Eye (tissue), 1 donor: ENCODE results near the gene KLHL40.

Source experiments
- DNase-seq: peaks from one replicate; pipeline ENCODE4 v3.0.0-alpha.2; 2015

The KLHL40 gene, protein sequence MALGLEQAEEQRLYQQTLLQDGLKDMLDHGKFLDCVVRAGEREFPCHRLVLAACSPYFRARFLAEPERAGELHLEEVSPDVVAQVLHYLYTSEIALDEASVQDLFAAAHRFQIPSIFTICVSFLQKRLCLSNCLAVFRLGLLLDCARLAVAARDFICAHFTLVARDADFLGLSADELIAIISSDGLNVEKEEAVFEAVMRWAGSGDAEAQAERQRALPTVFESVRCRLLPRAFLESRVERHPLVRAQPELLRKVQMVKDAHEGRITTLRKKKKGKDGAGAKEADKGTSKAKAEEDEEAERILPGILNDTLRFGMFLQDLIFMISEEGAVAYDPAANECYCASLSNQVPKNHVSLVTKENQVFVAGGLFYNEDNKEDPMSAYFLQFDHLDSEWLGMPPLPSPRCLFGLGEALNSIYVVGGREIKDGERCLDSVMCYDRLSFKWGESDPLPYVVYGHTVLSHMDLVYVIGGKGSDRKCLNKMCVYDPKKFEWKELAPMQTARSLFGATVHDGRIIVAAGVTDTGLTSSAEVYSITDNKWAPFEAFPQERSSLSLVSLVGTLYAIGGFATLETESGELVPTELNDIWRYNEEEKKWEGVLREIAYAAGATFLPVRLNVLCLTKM

DNA sequence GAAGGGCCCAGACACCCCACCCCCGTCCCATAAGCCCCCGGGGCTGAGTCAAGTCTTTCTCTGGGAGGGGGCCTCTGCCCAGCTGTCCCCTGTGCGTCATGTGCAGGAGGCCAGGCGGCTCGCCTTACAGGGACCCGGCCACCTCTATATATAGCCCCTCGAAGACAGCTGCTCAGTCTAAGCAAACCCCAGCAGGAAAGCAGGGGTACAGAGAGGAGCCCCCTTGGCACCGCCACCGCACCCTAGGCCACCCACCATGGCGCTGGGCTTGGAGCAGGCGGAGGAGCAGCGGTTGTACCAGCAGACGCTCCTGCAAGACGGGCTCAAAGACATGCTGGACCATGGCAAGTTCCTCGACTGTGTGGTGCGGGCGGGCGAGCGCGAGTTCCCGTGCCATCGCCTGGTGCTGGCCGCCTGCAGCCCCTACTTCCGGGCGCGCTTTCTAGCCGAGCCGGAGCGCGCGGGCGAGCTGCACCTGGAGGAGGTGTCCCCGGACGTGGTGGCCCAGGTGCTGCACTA, at the start of gene KLHL40:
TSS of gene KLHL40 (plus strand) at position 175 of the 519 bp plus-strand sequence. CDS start at position 257, 82 bp downstream.
- no peak for DNase-seq

DNA sequence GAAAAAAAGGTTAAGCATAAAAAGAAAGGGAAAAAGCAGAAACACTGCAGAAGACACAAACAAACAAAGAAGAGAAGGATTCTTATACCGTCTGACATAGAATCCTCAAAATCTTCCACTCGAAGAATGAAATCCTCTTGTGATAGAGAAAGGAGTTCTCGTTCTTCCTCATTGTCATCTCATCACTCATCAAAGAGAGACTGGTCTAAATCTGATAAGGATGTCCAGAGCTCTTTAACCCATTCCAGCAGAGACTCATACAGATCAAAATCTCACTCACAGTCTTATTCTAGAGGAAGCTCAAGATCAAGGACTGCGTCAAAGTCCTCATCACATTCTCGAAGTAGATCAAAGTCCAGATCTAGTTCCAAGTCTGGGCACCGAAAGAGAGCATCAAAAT, 48.3 kb upstream of the KLHL40 start:
- DNase-seq: no peak

DNA sequence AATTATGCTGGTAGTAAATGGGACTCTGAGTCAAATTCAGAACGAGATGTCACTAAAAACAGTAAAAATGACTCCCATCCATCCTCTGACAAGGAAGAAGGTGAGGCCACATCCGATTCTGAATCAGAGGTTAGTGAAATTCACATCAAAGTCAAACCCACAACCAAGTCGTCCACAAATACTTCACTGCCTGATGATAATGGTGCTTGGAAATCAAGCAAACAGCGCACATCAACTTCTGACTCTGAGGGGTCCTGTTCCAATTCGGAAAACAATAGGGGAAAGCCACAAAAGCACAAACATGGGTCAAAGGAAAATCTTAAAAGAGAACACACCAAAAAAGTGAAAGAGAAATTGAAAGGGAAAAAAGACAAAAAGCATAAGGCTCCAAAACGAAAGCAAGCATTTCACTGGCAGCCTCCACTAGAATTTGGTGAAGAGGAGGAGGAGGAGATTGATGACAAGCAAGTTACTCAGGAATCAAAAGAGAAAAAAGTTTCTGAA, 46.9 kb upstream of the KLHL40 start:
- DNase-seq: no peak

DNA sequence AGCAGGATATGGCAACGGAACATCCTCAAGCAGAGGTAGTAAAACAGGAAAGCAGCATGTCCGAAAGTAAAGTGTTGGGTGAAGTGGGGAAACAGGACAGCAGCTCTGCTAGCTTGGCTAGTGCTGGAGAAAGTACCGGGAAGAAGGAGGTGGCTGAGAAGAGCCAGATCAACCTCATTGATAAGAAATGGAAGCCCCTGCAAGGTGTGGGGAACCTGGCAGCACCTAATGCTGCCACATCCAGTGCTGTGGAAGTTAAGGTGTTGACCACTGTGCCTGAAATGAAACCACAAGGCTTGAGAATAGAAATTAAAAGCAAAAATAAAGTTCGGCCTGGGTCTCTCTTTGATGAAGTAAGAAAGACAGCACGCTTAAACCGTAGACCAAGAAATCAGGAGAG, 46.1 kb upstream of the KLHL40 start:
- DNase-seq: no peak

DNA sequence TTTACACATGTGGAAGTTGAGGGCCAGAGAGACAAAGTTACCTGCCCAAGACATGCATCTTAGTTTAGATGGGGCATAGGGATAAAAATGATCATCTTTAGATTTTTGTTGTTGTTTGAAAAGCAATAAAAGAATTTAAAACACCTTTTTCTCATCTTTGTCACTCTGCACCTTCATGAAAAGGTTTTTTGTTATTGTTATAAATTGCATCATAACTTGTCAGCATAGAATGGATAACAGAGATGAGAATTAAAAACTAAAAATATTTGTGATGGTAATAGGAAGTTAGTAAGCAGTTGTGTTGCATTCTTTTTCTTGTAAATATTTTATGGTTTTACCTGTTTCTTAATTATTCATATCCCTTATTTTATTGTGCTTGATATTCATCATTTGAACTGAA, 45.2 kb upstream of the KLHL40 start:
- DNase-seq: no peak

DNA sequence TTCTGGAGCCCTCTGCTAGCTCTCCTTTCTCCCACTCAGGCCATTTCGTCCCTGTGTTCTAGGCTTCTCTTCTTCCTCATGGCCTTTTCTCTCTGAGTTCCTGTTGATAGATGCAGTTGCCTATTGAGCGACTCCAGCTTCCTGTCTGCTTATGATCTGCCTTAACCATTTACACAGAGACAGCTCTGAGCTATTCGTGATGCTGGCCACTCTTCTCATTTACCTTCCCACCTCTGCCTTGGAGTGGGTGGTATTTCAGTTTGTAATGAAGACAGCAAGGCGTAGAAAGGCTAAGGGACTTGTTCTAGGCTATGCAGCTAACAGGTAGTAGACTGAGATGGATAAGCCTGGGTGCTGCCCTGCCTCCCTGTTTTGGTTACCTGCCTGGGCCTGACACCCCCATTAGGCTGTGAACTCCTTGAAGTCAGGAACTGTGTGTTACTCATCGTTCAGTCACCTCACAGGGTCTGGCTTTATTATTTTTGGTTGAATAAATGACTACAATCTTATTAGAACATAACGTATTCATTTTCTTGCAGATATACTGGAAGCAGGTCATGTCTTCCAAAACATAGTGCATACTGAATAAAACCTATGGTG, 44.5 kb upstream of the KLHL40 start:
- DNase-seq: no peak

DNA sequence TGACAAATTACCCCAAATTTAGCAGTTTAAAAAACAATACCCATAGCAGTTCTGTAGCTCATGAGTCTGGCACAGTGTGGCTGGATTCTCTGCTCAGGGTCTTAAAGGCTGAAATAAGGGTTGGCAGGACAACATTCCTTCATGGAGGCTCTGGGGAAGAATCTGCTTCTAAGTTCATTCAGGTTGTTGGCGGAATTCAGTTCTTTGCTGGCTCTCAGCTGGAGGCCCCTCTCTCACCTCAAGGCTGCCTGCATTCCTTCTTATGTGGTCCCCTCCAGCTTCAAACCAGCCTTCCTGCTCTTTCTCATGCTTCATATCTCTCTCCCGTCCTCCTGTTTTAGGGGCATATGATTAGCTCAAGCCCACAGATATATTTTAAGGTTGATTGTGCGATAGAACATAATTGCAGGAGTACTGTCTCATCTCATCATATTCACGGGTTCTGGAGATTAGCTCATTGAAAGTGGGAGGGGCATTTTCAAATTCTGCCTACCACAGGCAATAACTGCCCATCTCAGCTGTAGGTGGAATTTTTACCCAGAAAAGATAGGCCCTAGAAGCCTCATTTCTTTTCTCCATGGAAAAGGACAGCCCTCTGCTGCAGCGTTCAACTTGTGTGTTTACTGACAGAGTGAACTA, 37.4 kb upstream of the KLHL40 start:
- DNase-seq: no peak

DNA sequence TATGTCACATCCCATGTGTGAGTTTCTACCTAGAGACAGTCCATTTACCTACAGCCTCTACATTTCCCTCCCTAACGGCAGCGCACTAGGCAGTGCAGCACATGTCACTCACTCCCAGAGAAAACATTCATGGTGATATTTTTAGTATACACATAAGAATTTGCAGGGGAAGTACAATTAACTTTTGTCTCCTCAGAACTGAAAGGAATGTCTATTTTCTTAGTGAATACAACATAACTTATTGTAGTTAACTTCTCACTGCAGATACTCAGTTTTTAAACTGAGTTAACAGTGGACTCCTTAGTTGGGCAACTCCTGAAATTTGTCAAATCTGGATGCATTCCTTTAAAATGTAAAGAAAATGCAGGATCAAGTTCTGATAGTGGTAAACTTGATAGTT, 36.3 kb upstream of the KLHL40 start:
- no peak for DNase-seq

DNA sequence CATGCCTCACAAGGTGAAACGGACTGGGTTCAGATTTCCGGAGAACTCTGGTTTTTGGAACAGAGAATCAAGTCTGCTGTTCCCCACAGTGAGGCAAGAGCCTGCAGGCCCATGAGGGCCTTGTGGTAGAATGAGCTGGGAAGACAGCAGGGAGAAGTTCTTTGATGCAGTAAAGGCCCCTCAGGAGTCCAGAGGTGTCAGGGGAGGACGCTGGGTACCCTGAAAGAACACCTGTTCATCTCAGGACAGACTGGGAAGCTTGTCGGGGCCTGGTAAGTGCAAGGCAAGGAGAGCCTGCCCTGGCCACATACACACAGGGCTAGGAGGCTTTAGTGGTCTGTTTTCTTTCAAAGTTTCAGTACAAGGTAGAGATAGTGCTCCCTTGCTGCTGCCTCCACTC, 35.6 kb upstream of the KLHL40 start:
- no peak for DNase-seq

DNA sequence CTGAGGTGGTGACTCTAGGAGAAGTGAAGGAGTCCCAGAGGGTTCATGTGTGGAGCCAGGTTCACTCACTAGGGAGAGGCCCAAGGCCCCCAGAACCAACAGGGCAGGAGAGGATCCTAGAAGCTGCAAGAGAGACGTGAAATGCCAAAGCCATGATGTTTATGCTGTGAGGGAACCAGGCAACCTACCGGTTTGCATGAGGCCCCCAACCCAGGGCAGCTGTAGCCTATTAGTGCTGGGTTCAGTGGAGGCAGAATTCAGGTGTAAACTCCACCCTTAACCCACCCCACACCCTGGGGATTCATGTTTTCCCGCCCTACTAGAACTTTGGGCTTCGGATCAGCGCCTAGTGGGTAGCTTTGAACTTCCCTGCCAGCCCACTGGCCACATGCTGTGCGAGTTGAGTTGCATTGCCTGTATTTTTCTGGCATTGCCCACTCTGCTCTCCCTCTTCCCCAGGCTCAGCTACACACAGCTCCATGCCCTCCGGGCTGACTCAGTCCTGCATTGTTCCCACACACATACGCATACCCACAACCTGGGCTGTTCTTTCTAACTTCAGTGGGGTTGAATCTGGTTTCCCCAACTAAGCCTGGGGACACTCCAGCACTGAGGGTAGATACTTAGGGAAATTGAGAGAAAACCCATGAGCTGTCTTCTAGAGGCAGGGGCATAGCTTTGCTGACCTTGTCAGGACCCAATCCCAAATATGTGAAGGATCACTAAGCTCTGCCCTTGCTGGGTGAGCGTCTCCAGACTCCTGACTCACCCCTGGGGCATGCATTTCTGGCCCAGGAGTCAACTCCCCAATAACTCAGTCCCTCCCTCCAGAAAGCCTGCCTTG, 33.9 kb upstream of the KLHL40 start:
- peak; percentile 50 for DNase-seq

DNA sequence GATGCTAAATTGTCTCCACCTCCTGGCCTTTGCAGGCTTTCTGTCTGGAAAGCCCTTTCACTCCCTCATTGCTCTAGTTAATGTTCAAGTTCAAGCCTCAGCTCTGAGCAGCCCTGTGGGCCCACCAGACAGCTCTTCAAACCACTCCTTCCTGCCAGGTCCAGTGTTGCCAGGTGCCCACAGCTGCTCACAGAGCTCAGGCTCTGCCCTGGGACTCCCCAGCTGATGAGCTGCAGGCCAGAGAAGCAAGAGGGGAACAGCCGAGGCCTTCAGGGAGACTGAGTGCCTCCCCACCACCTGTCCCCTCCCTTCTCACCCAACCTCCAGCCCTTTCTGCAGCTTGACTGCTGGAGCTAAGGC, 33.1 kb upstream of the KLHL40 start:
- DNase-seq: no peak

DNA sequence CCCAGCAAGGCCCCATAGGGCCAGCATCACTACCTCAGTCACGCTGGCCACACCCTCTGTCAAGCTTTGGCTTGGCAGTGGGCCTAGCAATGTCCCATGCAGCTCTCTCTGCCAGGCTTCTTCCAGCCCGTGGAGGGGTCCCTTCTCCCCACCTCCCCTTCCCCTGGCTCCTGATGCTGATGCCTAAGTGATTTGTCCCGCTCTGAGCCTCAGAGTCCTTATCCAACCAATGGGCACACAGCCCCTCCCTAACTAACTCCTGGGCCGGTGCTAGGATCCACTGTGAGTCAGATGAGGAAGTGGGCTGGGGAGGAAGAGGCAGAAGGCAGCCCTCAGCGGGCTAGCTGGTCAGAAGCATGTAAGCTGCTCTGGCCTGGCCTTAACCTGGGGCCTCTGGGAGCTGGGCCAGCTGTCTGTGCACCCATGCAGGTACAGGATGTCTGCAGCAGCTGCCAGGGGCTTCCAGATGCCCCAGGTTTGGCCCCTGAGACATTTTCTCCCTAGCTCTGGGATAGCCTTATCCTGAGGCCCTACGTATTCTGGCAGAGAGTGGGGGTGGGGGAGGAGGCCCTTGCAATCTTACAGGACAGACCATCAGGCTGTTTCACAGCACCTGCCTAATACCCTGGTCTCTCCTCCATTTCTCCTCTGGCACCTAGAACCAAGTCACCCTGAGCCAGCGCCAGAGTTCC, 32.6 kb upstream of the KLHL40 start:
- DNase-seq: peak; percentile 37

DNA sequence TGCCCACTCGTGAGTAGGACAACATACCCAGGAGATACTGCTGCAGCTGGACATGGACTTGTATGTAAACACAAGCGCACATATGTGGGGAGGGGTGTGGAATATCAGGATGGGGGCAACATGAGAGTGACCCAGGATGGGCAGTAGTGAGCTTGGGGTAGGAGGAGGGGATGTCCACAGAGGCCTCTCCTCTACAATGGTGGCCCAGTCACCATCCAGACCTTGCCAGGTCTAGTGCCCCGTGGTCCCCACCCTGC, 32.1 kb upstream of the KLHL40 start:
- no peak for DNase-seq

DNA sequence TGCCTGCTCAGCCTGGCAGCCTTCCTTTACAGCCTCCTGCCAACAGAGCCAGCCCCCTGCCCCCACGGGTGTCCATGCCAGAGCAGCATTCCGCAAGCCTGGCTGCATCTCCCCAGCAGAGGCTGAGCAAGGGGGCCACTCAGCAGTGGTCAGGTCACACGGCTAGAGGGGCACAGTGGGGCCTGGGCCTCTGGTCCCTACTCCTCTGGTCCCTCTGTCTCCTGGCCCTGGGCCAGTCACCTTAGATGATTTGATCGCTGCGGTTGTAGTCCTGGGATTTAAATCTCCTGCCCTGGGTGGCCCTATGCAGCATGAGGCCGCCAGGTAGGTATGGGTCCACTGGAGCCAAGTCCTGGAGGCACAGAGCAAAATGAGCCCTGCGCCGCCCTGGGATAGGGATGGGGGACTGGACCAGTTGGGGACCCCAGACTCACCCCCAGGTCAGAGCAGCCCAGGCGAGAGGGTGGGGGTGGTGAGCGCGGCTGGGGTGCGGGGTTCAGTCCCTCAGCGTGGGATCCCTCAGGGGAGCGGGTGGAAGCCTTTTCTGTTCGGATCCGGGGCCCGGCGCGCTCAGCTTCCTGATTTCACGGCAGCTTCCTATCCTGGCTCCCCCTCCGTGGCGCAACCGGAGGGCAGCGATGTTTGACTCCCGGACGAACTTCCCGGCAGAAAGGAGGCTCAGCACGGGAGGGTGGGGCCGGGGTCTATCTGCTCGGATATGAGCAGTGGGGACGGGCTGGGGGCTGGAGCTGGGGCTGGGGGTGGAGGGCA, 31.6 kb upstream of the KLHL40 start, which contains the start of gene ZBTB47:
TSS of gene ZBTB47 (plus strand) at position 138 of the 771 bp plus-strand sequence. CDS start 4,659 bp downstream, outside the sequence.
- peak; percentile 63 for DNase-seq

DNA sequence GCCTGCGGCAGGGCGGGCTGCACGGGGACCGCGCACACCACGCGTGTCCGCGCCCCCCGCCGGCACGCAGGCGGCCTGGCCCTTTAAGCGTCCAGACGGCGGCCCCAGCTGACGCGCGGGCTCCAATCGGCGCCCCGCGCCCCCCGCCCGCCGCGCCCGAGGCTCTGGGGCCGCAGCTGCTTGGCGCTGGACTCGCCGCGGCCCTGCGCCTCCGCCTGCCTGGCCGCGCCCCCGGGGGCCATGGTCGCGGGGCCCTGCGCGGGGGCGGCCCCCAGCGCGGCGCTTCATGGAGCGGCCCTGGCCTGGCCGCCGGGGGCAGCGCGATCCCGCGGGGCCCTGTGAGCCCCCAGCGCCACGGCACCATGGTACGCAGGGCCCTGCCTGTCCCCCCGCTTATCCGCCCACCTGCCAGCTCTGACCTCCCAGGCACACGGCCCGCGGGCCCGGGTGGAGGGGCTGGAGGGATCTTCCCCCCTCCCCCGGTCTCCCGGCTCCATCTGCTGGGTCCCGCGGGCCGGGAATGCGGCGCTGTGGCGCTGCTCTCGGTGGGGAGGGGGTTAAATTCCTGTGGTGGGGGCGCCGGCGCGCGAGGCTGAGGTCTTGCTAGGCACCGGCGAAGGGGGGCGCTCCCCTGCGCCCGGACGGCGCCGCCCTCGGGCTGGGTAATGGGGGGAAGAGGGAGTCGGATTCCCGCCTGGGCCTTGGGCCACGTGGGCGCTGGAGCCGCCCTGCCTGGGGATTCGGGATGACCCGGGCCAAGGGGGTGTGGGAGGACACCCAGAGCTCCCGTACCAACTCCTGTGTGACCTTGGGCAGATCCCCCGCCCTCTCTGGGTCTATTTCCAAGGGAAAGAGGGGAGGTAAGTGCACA, 30.8 kb upstream of the KLHL40 start:
- peak; percentile 87 for DNase-seq

DNA sequence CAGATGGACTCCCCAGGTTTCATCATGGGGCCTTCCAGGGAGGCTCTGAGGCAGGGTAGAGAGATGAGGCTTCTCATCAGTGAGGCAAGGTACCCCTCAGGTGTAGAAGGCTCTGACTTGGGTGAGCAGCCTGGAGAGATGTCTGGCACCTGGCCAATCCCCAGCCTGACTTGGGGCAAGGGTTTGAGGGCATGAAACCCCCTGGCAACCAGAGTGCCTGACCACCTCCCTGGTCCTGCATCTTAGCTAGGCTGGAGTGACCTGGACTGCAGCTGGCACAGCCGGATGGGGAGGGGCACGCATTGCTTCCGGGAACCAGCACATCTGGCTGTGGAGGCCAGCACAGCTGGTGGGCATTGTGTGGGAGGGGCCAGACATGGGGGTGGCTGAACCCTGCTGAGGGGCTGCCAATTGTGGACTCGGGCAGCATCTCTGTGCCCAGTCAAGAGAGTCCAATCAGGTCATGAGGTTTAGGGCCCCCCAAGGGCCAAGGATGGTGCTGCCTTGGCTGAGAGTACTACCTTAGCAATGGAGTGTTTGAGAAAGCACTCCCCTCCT, 29.9 kb upstream of the KLHL40 start:
- DNase-seq: peak; percentile 47

DNA sequence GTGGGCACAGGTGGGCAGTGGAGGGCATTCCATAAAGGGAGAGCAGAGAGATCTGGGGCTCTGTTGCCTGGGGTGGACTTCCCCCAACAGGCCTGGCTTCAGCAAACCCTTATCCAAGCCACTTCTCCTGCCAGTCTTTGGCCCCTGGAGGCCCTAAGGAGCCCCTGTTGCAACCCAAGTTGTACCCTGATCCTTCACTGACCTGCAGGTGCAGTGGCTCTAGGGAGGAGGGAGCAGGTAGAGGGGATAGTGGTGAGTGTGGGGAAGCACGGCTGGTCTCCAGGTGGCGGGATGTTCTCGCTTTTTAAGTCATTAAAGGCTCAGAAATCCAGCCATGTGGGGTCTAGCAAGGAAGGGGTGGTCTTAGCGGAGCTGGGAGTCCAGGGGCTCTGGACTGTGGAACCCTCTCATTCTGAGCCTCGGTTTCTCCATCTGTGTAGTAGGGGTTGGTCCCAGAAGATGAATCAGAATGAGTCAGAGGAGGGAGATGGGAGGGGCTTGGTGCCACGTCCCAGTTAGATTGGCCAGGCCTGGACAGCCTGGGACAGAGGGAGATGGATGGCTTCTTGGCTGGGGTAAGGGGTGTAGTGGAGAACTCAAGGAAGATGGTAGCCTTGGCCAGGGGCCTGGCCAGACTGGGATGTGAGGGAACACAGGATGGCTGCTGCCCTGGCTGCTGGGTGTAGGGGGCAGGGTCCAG, 29.2 kb upstream of the KLHL40 start:
- no peak for DNase-seq

DNA sequence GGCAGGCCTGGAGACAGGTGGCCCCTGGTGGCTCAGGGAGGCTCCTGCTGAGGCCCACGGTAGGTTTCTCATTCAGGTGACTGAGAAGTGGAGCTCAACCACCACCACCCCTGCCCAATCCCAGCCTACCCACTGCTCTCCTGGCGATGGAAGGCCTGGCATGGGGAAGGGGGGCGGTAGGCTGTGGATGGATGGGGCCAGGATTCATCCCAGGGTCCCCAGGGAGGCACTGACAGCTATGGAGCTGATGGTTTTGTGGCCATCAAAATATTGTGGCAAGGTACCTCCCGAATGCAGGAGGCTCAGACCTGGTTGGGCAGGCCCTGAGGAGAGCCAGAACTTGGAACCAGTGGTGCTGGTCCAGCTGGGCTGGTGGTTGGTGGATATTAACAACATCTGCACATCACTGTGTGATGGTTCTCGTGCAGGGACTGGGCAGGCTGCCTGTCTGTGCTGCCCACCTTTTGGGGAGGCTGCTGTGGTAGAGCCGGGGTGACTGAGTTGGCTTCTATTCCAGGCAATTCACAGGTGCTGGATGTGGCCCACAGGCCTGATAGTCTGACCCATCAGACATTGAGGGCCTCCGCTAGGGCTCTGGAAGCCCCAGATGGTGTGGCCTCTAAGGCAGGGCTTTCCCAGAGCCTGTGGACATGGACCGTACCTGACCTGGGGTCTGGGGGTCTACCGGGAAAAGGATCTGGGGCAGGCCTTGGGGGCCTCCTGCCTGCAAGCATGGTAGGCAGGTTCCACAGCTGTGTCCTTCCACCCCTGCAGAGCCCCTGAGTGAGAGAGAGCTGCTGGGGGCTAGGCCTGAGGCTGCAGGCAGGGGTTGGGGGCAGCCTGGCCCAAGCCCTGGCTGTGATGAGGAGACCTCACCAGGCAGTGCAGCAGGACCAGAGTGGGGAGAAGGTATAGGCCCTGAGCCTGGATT, 28.4 kb upstream of the KLHL40 start:
- DNase-seq: no peak
